Peyer's patch (tissue), 4 donors: ENCODE measurements around the gene LRCH3. TPM values are rescaled to one million over a fixed set of nuclear protein-coding genes. Genes with fewer than 3 reads are reported as not detected.
"Not testable (repeated sequence)": the region's sequence is repeated elsewhere in the genome, so short reads cannot be mapped to it uniquely, and the experiment has no call there.

Experiments
- DNase-seq, 3 donors: peaks; one replicate each; pipeline ENCODE4 v3.0.0-alpha.2; 2017 to 2019
- H3K27ac ChIP-seq, 4 donors: fragments of 200-600 bp; sonication (generic); one replicate each; pipeline ENCODE4 v1.5.1; 2016 to 2019
- H3K27me3 ChIP-seq, 2 donors: fragments of 200-600 bp; sonication (generic); one replicate each; pipeline ENCODE4 v1.5.1; 2019
- H3K36me3 ChIP-seq, 3 donors: fragments of 200-600 bp; sonication (generic); one replicate each; pipeline ENCODE4 v1.5.1; 2016 to 2019
- H3K4me1 ChIP-seq, 4 donors: fragments of 200-600 bp; sonication (generic); one replicate each; pipeline ENCODE4 v1.5.1; 2016 to 2019
- H3K4me3 ChIP-seq, 4 donors: fragments of 200-600 bp; sonication (generic); 1 replicate in 3 of 4; 2 replicates in 1 of 4; pipeline ENCODE4 v1.5.1; 2016 to 2019; ENCODE audit warnings: mild to moderate bottlenecking in 1 of 4
- H3K9me3 ChIP-seq, 4 donors: fragments of 200-600 bp; sonication (generic); one replicate each; pipeline ENCODE4 v1.5.1; 2016 to 2019; ENCODE audit warnings: mild to moderate bottlenecking in 1 of 4
- POLR2A ChIP-seq, 2 donors: fragments of 450-650 bp; IDR thresholded peaks; one replicate each; pipeline ENCODE4 v1.5.1; 2017; ENCODE audit warnings: antibody characterized with exemption in 2 of 2, mild to moderate bottlenecking in 2 of 2, moderate library complexity in 2 of 2
- total RNA-seq, 4 donors: library from RNA; depleted of rRNA; stranded (reverse); fragments of >200 nt; gene quantifications; one replicate each; pipeline ENCODE4 v1.1.0, GENCODE V29; 2016
- TF ChIP-seq, protein P1 (sequence below), 6 experiments: fragments of 450-650 bp in 4 of 6; fragments of 200-600 bp in 2 of 6; sonication (generic) in 1 of 6; IDR thresholded peaks; one replicate each; pipeline ENCODE4 v1.5.1; 2017 to 2019; ENCODE audit warnings: antibody characterized with exemption in 6 of 6, mild to moderate bottlenecking in 3 of 6, moderate library complexity in 1 of 6

The LRCH3 gene
- total RNA-seq, 4 donors from 2014 or later, result 31.2 to 90.0 (median 41.7) TPM

DNA sequence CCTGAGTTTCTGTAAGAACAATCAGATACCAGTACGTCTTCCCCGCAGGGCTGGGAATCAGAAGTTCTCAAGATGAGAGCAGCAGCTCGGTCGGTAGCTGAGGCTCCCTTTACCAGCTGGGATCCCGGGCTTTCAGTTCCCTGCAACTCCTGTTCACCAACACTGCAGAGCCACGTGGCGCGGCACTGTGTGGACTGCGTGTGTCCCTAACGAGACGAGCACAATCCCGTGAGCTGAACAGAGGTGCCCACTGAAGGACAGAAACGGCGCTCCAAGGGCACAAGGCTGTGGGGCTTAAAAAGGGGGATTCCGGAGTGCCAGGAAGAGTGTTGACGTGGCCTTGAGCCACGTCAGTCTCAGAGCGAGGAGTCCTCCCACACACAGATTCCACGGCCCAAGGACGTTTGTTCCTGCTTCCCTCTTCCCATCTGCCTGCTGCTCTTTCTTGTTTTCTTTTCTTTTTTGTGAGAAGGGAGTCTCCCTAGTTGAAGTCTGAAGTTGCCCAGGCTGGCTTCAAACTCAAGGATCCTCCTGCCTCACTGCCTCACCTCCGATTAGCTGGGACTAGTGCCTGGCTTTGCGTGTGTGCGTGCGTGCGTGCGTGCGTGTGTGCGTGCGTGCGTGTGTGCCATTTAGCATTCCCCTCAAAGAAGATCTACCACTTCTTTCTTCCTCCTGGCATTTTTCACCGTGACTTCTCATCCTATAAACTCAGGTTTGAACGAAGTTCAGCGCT lies 121.9 kb downstream of the LRCH3 start:
- peak in 1 of 3 donors; percentile 18 for DNase-seq

DNA sequence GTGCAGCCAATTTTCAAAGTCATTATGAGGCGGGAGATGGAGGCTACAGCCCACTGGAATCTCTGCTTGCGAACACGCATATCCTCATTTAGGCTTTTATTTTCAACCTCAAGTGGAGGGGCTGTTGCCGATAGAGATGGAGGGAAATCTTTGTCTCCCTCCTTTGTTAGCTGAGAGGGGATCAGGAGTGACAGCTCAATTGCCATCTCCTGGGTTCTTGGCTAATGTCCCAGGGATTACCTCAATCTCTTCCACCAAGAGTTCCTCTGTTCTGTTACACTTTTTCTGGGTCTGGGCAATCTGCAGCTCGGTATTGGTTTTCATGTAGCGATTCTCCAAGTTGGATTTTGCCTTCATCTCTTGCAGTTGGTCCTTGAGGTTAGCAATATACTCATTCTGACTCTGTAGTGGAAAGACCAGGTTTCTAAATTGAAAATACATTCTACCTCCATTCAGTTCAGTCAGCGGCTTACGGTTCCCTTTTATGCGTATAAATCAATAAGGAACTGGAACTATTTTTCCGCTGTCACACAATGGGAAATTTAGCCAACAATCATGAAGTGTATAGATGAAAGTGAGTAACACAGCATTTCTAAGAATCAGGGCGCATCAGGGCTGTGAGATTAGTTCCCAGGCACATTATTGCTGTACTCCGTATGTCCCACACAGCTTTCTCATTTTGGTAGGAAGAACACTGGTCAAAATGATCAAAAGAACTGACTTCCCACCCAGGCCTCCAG lies 122.8 kb downstream of the LRCH3 start:
- Histone ChIP-seq H3K4me3 (no peak overlapping the region), H3K27ac (no peak overlapping the region), H3K36me3 (no peaks in the 10 kb centered on the region), H3K27me3 (no peaks in the 10 kb centered on the region), H3K4me1 (no peaks in the 10 kb centered on the region), H3K9me3 (no peaks in the 10 kb centered on the region)
- TF ChIP-seq, protein P1, sequence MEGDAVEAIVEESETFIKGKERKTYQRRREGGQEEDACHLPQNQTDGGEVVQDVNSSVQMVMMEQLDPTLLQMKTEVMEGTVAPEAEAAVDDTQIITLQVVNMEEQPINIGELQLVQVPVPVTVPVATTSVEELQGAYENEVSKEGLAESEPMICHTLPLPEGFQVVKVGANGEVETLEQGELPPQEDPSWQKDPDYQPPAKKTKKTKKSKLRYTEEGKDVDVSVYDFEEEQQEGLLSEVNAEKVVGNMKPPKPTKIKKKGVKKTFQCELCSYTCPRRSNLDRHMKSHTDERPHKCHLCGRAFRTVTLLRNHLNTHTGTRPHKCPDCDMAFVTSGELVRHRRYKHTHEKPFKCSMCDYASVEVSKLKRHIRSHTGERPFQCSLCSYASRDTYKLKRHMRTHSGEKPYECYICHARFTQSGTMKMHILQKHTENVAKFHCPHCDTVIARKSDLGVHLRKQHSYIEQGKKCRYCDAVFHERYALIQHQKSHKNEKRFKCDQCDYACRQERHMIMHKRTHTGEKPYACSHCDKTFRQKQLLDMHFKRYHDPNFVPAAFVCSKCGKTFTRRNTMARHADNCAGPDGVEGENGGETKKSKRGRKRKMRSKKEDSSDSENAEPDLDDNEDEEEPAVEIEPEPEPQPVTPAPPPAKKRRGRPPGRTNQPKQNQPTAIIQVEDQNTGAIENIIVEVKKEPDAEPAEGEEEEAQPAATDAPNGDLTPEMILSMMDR (IDR thresholded peaks at IDR 0.05), result no peak
- no peak for TF ChIP-seq POLR2A (IDR thresholded peaks at IDR 0.05)
- no peak for DNase-seq

More for the DNA sequence above, 121.9 kb downstream of the LRCH3 start:
- Histone ChIP-seq H3K36me3 (no peaks in the 10 kb centered on the region), H3K27ac (peak overlapping the region in 1 of 4 donors; percentile 38), H3K4me1 (no peaks in the 10 kb centered on the region), H3K4me3 (peak overlapping the region in 1 of 4 donors; percentile 12), H3K9me3 (no peaks in the 10 kb centered on the region), H3K27me3 (no peaks in the 10 kb centered on the region)
- TF ChIP-seq, protein P1 (IDR thresholded peaks at IDR 0.05), result no peak
- TF ChIP-seq POLR2A (IDR thresholded peaks at IDR 0.05), result no peak

DNA sequence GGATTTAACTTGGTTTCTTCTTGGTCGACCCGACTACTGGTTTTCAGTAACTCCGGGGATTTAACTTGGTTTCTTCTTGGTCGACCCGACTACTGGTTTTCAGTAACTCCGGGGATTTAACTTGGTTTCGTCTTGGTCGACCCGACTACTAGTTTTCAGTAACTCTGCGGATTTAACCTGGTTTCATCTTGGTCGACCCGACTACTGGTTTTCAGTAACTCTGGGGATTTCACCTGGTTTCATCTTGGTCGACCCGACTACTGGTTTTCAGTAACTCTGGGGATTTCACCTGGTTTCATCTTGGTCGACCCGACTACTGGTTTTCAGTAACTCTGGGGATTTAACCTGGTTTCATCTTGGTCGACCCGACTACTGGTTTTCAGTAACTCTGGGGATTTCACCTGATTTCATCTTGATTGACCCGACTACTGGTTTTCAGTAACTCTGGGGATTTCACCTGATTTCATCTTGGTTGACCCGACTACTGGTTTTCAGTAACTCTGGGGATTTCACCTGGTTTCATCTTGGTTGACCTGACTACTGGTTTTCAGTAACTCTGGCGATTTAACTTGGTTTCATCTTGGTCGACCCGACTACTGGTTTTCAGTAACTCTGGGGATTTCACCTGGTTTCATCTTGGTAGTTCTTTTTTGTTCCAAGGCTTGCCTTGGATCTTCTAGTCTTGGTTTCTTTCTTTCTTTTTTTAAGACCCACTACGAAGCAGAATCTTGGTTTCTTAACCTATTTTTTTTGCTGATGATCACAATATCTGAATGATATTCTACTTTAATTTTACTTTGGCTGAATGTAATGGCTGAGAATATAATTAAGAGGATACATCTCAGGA lies 130.6 kb downstream of the LRCH3 start:
- DNase-seq, H3K9me3 ChIP-seq, H3K27ac ChIP-seq: not testable (repeated sequence)

DNA sequence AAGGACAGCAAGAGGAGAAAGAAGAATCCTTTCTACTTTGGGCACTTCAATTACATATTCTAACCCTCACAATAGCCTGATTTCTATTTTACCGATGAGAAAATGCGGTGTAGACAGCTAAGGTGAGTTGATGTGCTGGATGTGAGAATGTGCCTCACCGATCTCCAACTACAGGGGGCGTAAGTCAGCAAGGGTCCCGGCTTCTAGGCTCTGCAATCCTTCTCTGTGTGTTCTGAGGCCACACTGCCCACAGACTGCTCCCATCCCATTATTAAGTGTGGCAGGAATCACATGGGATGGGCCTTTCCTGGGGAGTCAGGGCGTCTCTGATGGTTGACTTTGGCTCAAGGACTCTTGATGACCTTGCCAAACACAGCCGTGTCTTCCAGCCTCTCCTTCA lies 135.4 kb downstream of the LRCH3 start:
- Histone ChIP-seq H3K36me3 (no peaks in the 10 kb centered on the region), H3K27ac (no peak overlapping the region), H3K27me3 (no peaks in the 10 kb centered on the region), H3K4me3 (no peak overlapping the region), H3K4me1 (no peaks in the 10 kb centered on the region), H3K9me3 (no peaks in the 10 kb centered on the region)
- DNase-seq, result no peak
- TF ChIP-seq, protein P1 (IDR thresholded peaks at IDR 0.05), result no peak
- TF ChIP-seq POLR2A (IDR thresholded peaks at IDR 0.05), result no peak

More for the DNA sequence above, 130.6 kb downstream of the LRCH3 start:
- H3K4me1 ChIP-seq, H3K27me3 ChIP-seq, H3K36me3 ChIP-seq, H3K4me3 ChIP-seq: not testable (repeated sequence)

DNA sequence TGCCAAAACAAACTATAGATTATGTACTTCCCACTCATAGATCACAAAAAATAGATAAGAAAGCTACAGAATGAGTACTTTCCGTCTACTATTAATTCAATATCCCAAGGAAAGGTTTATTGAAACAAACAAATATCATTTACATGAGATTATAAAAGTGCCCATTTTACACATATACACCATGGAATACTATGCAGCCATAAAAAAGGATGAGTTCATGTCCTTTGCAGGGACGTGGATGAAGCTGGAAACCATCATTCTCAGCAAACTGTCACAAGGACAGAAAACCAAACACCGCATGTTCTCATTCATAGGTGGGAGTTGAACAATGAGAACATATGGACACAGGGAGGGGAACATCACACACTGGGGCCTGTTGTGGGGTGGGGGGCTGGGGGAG lies 136.5 kb downstream of the LRCH3 start:
- DNase-seq, H3K36me3 ChIP-seq, H3K9me3 ChIP-seq, H3K4me1 ChIP-seq, H3K27me3 ChIP-seq, H3K27ac ChIP-seq, H3K4me3 ChIP-seq: not testable (repeated sequence)

DNA sequence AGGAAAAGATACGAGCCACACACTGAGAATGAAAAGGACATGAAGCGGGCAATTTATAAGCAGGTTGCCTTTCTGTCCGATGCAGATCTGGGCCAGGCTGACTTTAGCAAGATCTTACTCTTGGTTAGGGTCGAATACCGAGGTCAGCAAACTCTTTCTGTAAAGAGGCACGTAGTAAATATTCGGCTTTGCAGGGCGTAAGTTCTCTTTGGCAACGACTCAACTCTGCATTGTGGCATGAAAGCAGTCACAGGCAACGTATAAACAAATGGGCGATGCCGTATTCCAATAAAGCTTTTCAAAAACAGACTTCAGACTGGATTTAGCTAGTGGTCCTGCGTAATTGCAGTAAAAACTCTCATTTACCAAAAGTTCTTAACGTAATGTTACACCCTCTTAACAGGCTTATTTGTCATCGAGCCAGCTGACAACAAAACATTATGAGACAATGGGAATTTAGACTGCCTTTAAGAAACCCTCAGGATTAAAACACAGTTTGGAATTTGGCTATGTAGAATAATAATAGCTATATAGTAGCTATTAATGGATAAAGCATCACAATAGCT lies 145.8 kb downstream of the LRCH3 start:
- no peaks in the 10 kb centered on the region for H3K36me3 ChIP-seq
- H3K4me3 ChIP-seq, result no peak overlapping the region
- no peak for TF ChIP-seq POLR2A (IDR thresholded peaks at IDR 0.05)
- TF ChIP-seq, protein P1 (IDR thresholded peaks at IDR 0.05), result no peak
- DNase-seq, result no peak
- H3K9me3 ChIP-seq, result no peaks in the 10 kb centered on the region
- H3K27ac ChIP-seq, result no peak overlapping the region
- H3K27me3 ChIP-seq, result no peaks in the 10 kb centered on the region
- no peaks in the 10 kb centered on the region for H3K4me1 ChIP-seq
